Endothelial cell of umbilical vein (primary cell): ENCODE results near the gene ZNF732. TPM values are rescaled to one million over a fixed set of nuclear protein-coding genes. Genes with fewer than 3 reads are reported as not detected.
A peak's percentile ranks its signal among the peaks of the same experiment; 100 is the strongest.

Source experiments
- BruUV-seq: library from RNA; stranded (reverse); fragments of 400-500 nt; replicated peaks from 2 replicates; lab custom pipeline; 2021; lab: Mats Ljungman, UMichigan
- CTCF ChIA-PET: fragments of 300-600, 350-600 bp; sonication (Branson Sonifier 250); formaldehyde crosslinking; loops from one replicate; lab custom pipeline; 2021; ENCODE audit warnings: antibody characterized with exemption, inconsistent platforms; lab: Charles Lee
- POLR2A ChIA-PET: fragments of 300-600, 350-600 bp; sonication (Branson Sonifier 250); formaldehyde crosslinking; loops from one replicate; lab custom pipeline; 2021; ENCODE audit warnings: antibody characterized with exemption, inconsistent platforms; lab: Charles Lee
- DNase-seq: peaks from one replicate; pipeline ENCODE4 v3.0.0-alpha.2; 2011; ENCODE audit warnings: low read depth, low spot score
- FAIRE-seq: peaks from 2 replicates; lab custom pipeline; 2011; peaks lifted over from hg19 to GRCh38; lab: Jason Lieb, UNC
- H2AFZ ChIP-seq: 2 replicates; pipeline ENCODE4 v1.6.0; 2012; ENCODE audit warnings: low read depth, low read length, control low read depth, inconsistent platforms
- H3K27ac ChIP-seq: 2 replicates; pipeline ENCODE4 v1.5.1; 2011; ENCODE audit warnings: low read depth, mild to moderate bottlenecking, control low read depth, low read length, moderate library complexity; ENCODE audit not compliant: insufficient read depth
- H3K27me3 ChIP-seq, 2 experiments: 2 replicates each; pipeline versions ENCODE4 v1.6.0 to v1.6.1; 2011; ENCODE audit warnings: low read length in 2 of 2, mixed read lengths in 1 of 2; ENCODE audit not compliant: control insufficient read depth in 2 of 2, insufficient read depth in 2 of 2
- H3K36me3 ChIP-seq, 2 experiments: 2 replicates in 1 of 2; 3 replicates in 1 of 2; pipeline ENCODE4 v1.5.1; 2011; ENCODE audit warnings: low read length in 2 of 2, mild to moderate bottlenecking in 1 of 2, moderate library complexity in 1 of 2; ENCODE audit not compliant: control insufficient read depth in 2 of 2, insufficient read depth in 2 of 2; ENCODE audit errors: extremely low read depth in 1 of 2
- H3K4me1 ChIP-seq: 3 replicates; pipeline ENCODE4 v1.5.1; 2011; ENCODE audit warnings: mild to moderate bottlenecking, low read length; ENCODE audit not compliant: control insufficient read depth, insufficient read depth; ENCODE audit errors: extremely low read depth
- H3K4me2 ChIP-seq: 2 replicates; pipeline ENCODE4 v1.6.1; 2011; ENCODE audit warnings: low read length, control low read depth, mixed read lengths; ENCODE audit not compliant: insufficient read depth
- H3K4me3 ChIP-seq, 3 experiments: fragments of 200-600 bp in 1 of 3; sonication (generic), shearing (Covaris generic) in 1 of 3; replicated peaks in 1 of 3; 2 replicates each; pipeline ENCODE4 v1.5.1; 2011 to 2016; ENCODE audit warnings: control low read depth in 3 of 3, low read length in 3 of 3, mild to moderate bottlenecking in 2 of 3, inconsistent platforms in 1 of 3, low read depth in 1 of 3, moderate library complexity in 1 of 3; ENCODE audit not compliant: insufficient read depth in 1 of 3
- H3K79me2 ChIP-seq: 2 replicates; pipeline ENCODE4 v1.6.0; 2012; ENCODE audit warnings: low read length, inconsistent platforms; ENCODE audit not compliant: control insufficient read depth, insufficient read depth
- H3K9ac ChIP-seq: replicated peaks from 2 replicates; pipeline ENCODE3; 2011; ENCODE audit warnings: low read length, control low read depth; ENCODE audit not compliant: insufficient read depth; ENCODE audit errors: extremely low read depth
- H3K9me1 ChIP-seq: replicated peaks from 3 replicates; pipeline ENCODE4 v1.6.0; 2011; ENCODE audit warnings: mild to moderate bottlenecking, low read length; ENCODE audit not compliant: control insufficient read depth, insufficient read depth; ENCODE audit errors: extremely low read depth
- H3K9me3 ChIP-seq: replicated peaks from 2 replicates; pipeline ENCODE4 v1.5.1; 2012; ENCODE audit warnings: low read length, inconsistent platforms; ENCODE audit not compliant: control insufficient read depth, insufficient read depth
- H4K20me1 ChIP-seq: replicated peaks from 2 replicates; pipeline ENCODE3; 2011; ENCODE audit warnings: mild to moderate bottlenecking, low read length; ENCODE audit not compliant: control insufficient read depth, insufficient read depth; ENCODE audit errors: extremely low read depth
- EZH2 ChIP-seq: IDR thresholded peaks from 2 replicates; pipeline ENCODE4 v1.6.1; 2012; ENCODE audit warnings: borderline replicate concordance, low read depth, mild to moderate bottlenecking, moderate library complexity, low read length, inconsistent platforms; ENCODE audit not compliant: severe bottlenecking
- FOS ChIP-seq: IDR thresholded peaks from 2 replicates; pipeline ENCODE4 v1.6.1; 2011; ENCODE audit warnings: mild to moderate bottlenecking, low read length, moderate library complexity, borderline replicate concordance; ENCODE audit not compliant: insufficient read depth
- GATA2 ChIP-seq: IDR thresholded peaks from 2 replicates; pipeline ENCODE4 v1.7.0; 2011; ENCODE audit warnings: low read depth, mild to moderate bottlenecking, moderate library complexity, mixed read lengths, low read length; ENCODE audit not compliant: insufficient read length, insufficient read depth
- JUN ChIP-seq: IDR thresholded peaks from 2 replicates; pipeline ENCODE4 v1.6.1; 2011; ENCODE audit warnings: borderline replicate concordance, low read depth; ENCODE audit not compliant: insufficient read length, insufficient read depth
- MYC ChIP-seq: IDR thresholded peaks from one replicate; pipeline ENCODE4 v1.6.1; 2011; ENCODE audit warnings: mild to moderate bottlenecking, low read depth, low read length
- POLR2A ChIP-seq: IDR thresholded peaks from 2 replicates; pipeline ENCODE4 v1.6.1; 2012; ENCODE audit warnings: low read depth, mild to moderate bottlenecking, control low read depth, low read length
- POLR2AphosphoS5 ChIP-seq: IDR thresholded peaks from 2 replicates; pipeline ENCODE4 v1.6.1; 2012; ENCODE audit warnings: low read depth, mild to moderate bottlenecking, control low read depth, low read length, moderate library complexity; ENCODE audit not compliant: insufficient read depth
- dilution Hi-C: fragments of 300-500 bp; cut with MboI; formaldehyde crosslinking; loops from one replicate; pipeline ENCODE4 v1.15.0; 2019; ENCODE audit warnings: low sequenced_read_pairs; ENCODE audit not compliant: extremely low pct_ligation_motif_present
- intact Hi-C: fragments of 100-400 bp; cut with micrococcal nuclease; formaldehyde crosslinking; loops from one replicate; pipeline ENCODE4 v1.10.0; 2022
- polyA plus RNA-seq, 4 experiments: library from polyadenylated mRNA; depleted of rRNA in 3 of 4; stranded (reverse) in 3 of 4; unstranded in 1 of 4; fragments of >200 nt; gene quantifications; 2 replicates each; pipeline versions ENCODE4 v1.2.1 to v1.2.3, GENCODE V29; 2011 to 2012; ENCODE audit warnings: missing spikeins in 1 of 4
- total RNA-seq: library from RNA; stranded (reverse); gene quantifications from 2 replicates; pipeline ENCODE4 v1.2.3, GENCODE V29; 2021
- TF ChIP-seq, protein P1 (sequence below): IDR thresholded peaks from 2 replicates; pipeline ENCODE4 v1.6.1; 2011; ENCODE audit not compliant: insufficient read depth, insufficient read length
- TF ChIP-seq, protein P2 (sequence below), 2 donors: IDR thresholded peaks; 1 replicate in 1 of 2; 2 replicates in 1 of 2; pipeline ENCODE4 v1.5.1; 2011; ENCODE audit warnings: low read length in 2 of 2, mild to moderate bottlenecking in 2 of 2, moderate library complexity in 2 of 2, control low read depth in 1 of 2, inconsistent platforms in 1 of 2, low read depth in 1 of 2; ENCODE audit not compliant: insufficient read depth in 1 of 2; ENCODE audit errors: extremely low read depth in 1 of 2

Gene ZNF732
- total and polyA plus RNA-seq, 2 donors (not counting 3 experiments of a cell fraction or from before 2014, with no cell fraction given) = 0.04 to 3.1 TPM

DNA sequence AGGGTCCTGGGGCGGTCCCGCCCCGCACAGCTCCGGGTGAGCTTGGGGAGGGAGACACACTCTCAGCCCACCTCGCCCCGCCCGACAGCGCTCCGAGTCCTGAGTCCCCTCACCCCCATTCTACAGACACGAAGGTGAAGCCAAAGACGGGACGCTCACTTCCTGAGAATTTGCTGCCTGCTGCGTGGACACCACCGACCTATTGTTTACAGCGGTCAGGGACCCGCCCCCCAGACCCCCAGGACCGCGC, 31.5 kb upstream of the ZNF732 start:
- Histone ChIP-seq H3K4me1 (peaks cover 3% of the 10 kb centered on the region), H2AFZ (peak overlapping the region; percentile 92), H3K4me2 (peak overlapping the region; percentile 22), H3K27me3 (no peaks in the 10 kb centered on the region), H3K36me3 (no peaks in the 10 kb centered on the region), H4K20me1 (no peaks in the 10 kb centered on the region), H3K4me3 (peak overlapping the region; percentile 24 to 78 (median 39)), H3K9me1 (no peaks in the 10 kb centered on the region), H3K9ac (no peak overlapping the region), H3K27ac (no peak overlapping the region), H3K9me3 (no peaks in the 10 kb centered on the region), H3K79me2 (peaks cover 15% of the 10 kb centered on the region)
- DNase-seq (no peak), FAIRE-seq (no peak)
- POLR2A ChIA-PET = no interaction called here
- dilution Hi-C loops = no loop called here
- intact Hi-C loops = loop anchor here (1.0 to 10.0 kb wide), 5 partner anchors 32 to 338 kb away; partner anchors contain the start of genes ATP5ME, MYL5, PIGG and ZNF721
- CTCF ChIA-PET = no interaction called here
- no TSS peak for BruUV-seq
- TF ChIP-seq POLR2A = no peak
- TF ChIP-seq MYC = no peak
- TF ChIP-seq JUN = no peak
- no peak for TF ChIP-seq EZH2
- TF ChIP-seq POLR2AphosphoS5 = no peak
- no peak for TF ChIP-seq FOS
- TF ChIP-seq GATA2 = no peak
- TF ChIP-seq, protein P1, sequence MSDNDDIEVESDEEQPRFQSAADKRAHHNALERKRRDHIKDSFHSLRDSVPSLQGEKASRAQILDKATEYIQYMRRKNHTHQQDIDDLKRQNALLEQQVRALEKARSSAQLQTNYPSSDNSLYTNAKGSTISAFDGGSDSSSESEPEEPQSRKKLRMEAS = no peak
- TF ChIP-seq, protein P2, sequence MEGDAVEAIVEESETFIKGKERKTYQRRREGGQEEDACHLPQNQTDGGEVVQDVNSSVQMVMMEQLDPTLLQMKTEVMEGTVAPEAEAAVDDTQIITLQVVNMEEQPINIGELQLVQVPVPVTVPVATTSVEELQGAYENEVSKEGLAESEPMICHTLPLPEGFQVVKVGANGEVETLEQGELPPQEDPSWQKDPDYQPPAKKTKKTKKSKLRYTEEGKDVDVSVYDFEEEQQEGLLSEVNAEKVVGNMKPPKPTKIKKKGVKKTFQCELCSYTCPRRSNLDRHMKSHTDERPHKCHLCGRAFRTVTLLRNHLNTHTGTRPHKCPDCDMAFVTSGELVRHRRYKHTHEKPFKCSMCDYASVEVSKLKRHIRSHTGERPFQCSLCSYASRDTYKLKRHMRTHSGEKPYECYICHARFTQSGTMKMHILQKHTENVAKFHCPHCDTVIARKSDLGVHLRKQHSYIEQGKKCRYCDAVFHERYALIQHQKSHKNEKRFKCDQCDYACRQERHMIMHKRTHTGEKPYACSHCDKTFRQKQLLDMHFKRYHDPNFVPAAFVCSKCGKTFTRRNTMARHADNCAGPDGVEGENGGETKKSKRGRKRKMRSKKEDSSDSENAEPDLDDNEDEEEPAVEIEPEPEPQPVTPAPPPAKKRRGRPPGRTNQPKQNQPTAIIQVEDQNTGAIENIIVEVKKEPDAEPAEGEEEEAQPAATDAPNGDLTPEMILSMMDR (IDR thresholded peaks at IDR 0.05; ENCODE audit: extremely low read depth in 1 of 2, insufficient read depth in 1 of 2, low read depth in 1 of 2, low read length in 2 of 2) = no peak
